DOHH2 (cell line): ENCODE data around the gene TMOD4.
A peak's percentile ranks its signal among the peaks of the same experiment; 100 is the strongest.

ENCODE experiments used
- H3F3A ChIP-seq: fragments of 200-600 bp; sonication (generic), shearing (Covaris generic); 2 replicates; pipeline ENCODE4 v1.6.0; 2016; ENCODE audit warnings: antibody characterized with exemption, mild to moderate bottlenecking; ENCODE audit not compliant: control insufficient read depth, insufficient read depth
- H3K27ac ChIP-seq: fragments of 200-600 bp; sonication (generic); 2 replicates; pipeline ENCODE4 v1.5.1; 2014; ENCODE audit warnings: low read depth, mild to moderate bottlenecking, low read length, moderate library complexity
- H3K27me3 ChIP-seq: fragments of 200-600 bp; sonication (generic); 2 replicates; pipeline ENCODE4 v1.6.1; 2014; ENCODE audit warnings: mild to moderate bottlenecking, low read length, mixed read lengths; ENCODE audit not compliant: control insufficient read depth
- H3K36me3 ChIP-seq: fragments of 200-600 bp; sonication (generic); 2 replicates; pipeline ENCODE4 v1.6.1; 2014; ENCODE audit warnings: mild to moderate bottlenecking, low read length, moderate library complexity, mixed read lengths; ENCODE audit not compliant: control insufficient read depth
- H3K4me1 ChIP-seq: fragments of 200-600 bp; sonication (generic); 2 replicates; pipeline ENCODE4 v1.6.1; 2014; ENCODE audit warnings: mild to moderate bottlenecking, low read length, mixed read lengths; ENCODE audit not compliant: control insufficient read depth
- H3K4me2 ChIP-seq: fragments of 200-600 bp; sonication (generic); 2 replicates; pipeline ENCODE4 v1.6.0; 2014; ENCODE audit warnings: mild to moderate bottlenecking, low read length, moderate library complexity
- H3K4me3 ChIP-seq: fragments of 200-600 bp; sonication (generic); 2 replicates; pipeline ENCODE4 v1.5.1; 2014; ENCODE audit warnings: mild to moderate bottlenecking, low read length, mixed read lengths
- H3K79me2 ChIP-seq: fragments of 200-600 bp; sonication (generic); 2 replicates; pipeline ENCODE4 v1.6.1; 2014; ENCODE audit warnings: mild to moderate bottlenecking, low read length, mixed read lengths; ENCODE audit not compliant: control insufficient read depth
- H3K9me2 ChIP-seq: fragments of 200-600 bp; sonication (generic); replicated peaks from 2 replicates; pipeline ENCODE4 v1.6.1; 2014; ENCODE audit warnings: mild to moderate bottlenecking, low read length, mixed read lengths; ENCODE audit not compliant: control insufficient read depth
- H3K9me3 ChIP-seq: fragments of 200-600 bp; sonication (generic); 2 replicates; pipeline ENCODE4 v1.6.1; 2014; ENCODE audit warnings: antibody characterized with exemption, low read length, mixed read lengths; ENCODE audit not compliant: control insufficient read depth, insufficient read depth
- H4K20me1 ChIP-seq: fragments of 200-600 bp; sonication (generic); 2 replicates; pipeline ENCODE4 v1.6.0; 2014; ENCODE audit warnings: low read depth, mild to moderate bottlenecking, antibody characterized with exemption, low read length, moderate library complexity; ENCODE audit not compliant: control insufficient read depth, insufficient read depth
- CTCF ChIP-seq: fragments of 200-600 bp; sonication (generic); IDR thresholded peaks from one replicate; pipeline ENCODE4 v1.5.1; 2014; ENCODE audit warnings: antibody characterized with exemption, mild to moderate bottlenecking, low read depth, low read length; ENCODE audit not compliant: poor library complexity, severe bottlenecking
- EZH2phosphoT487 ChIP-seq: fragments of 200-600 bp; sonication (generic); IDR thresholded peaks from 2 replicates; pipeline ENCODE4 v1.6.1; 2017; ENCODE audit warnings: borderline replicate concordance, mild to moderate bottlenecking, antibody characterized with exemption, low read length, moderate library complexity, mixed read lengths

TMOD4 gene

GRCh38 chr1:151132335-151133017, 43.3 kb downstream of the TMOD4 start:
- TF ChIP-seq CTCF (no peak), EZH2phosphoT487 (no peak)
- no peak overlapping the region for H3K27ac ChIP-seq

GRCh38 chr1:151131701-151132334, 44.0 kb downstream of the TMOD4 start:
- no peaks in the 10 kb centered on the region for H4K20me1 ChIP-seq
- peak overlapping the region; percentile 51 for H3K4me3 ChIP-seq
- no peaks in the 10 kb centered on the region for H3K9me2 ChIP-seq
- H3K27ac ChIP-seq = no peak overlapping the region
- H3K27me3 ChIP-seq = 0 out of 2 replicates have a peak, but pooled peaks cover 4% of the 10 kb centered on the region
- TF ChIP-seq EZH2phosphoT487 = no peak
- no peak for TF ChIP-seq CTCF
- H3K4me1 ChIP-seq = peaks cover 15% of the 10 kb centered on the region
- no peaks in the 10 kb centered on the region for H3K36me3 ChIP-seq
- H3K4me2 ChIP-seq = peak overlapping the region; percentile 55
- no peaks in the 10 kb centered on the region for H3K79me2 ChIP-seq
- H3K9me3 ChIP-seq = no peaks in the 10 kb centered on the region
- H3F3A ChIP-seq = no peaks in the 10 kb centered on the region

More at GRCh38 chr1:151132335-151133017, 43.3 kb downstream of the TMOD4 start:
- Histone ChIP-seq H3K4me2 (no peak overlapping the region), H3F3A (no peaks in the 10 kb centered on the region), H4K20me1 (no peaks in the 10 kb centered on the region), H3K9me2 (no peaks in the 10 kb centered on the region), H3K9me3 (no peaks in the 10 kb centered on the region), H3K36me3 (no peaks in the 10 kb centered on the region), H3K4me1 (peaks cover 15% of the 10 kb centered on the region), H3K4me3 (no peak overlapping the region), H3K27me3 (0 out of 2 replicates have a peak, but pooled peaks cover 4% of the 10 kb centered on the region), H3K79me2 (no peaks in the 10 kb centered on the region)

DNA sequence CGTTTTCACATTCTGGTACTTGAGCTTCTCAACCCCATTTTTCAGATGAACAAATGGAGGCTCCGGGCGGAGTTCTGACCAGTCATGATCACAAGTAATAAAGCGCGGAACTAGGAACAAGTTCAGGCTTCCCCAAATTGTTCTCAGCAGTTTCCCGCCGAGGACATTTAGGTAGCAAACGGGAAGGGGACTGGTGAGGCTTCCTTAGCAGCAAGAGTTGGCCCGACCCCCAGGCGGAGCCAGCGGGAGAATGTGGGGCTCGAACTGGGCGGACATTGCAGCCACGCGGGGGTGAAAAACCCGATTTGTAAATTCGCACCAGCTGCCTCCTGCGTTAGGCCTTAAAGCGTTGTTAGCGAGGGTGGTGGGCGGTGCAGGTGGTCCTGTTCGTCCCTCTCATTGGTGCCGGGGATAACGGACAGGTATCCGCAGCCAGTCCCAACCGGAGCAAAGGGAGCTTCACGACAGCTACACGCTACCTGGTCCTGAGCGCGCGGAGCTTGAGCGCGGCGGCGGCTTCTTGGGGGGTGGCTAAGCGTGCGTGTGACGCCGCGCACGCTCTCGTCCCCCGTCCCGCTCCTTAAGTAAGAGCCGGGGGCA, 44.7 kb downstream of the TMOD4 start:
- Histone ChIP-seq H4K20me1 (no peaks in the 10 kb centered on the region), H3K9me2 (no peaks in the 10 kb centered on the region), H3K4me1 (peaks cover 15% of the 10 kb centered on the region), H3K9me3 (no peaks in the 10 kb centered on the region), H3K79me2 (no peaks in the 10 kb centered on the region), H3K36me3 (no peaks in the 10 kb centered on the region), H3K27ac (no peak overlapping the region), H3F3A (no peaks in the 10 kb centered on the region), H3K27me3 (0 out of 2 replicates have a peak, but pooled peaks cover 4% of the 10 kb centered on the region), H3K4me2 (peak overlapping the region; percentile 55), H3K4me3 (peak overlapping the region; percentile 51)
- TF ChIP-seq EZH2phosphoT487 (no peak), CTCF (no peak)
